GM18499 (cell line): ENCODE measurements around the gene STAC3.

Experiments
- ATAC-seq: cut with Tn5 transposase; IDR thresholded peaks from one replicate; pipeline ENCODE4 v1.9.1; 2021; ENCODE audit warnings: moderate number of reproducible peaks; ENCODE audit not compliant: insufficient read depth, unreplicated experiment

Gene STAC3

DNA sequence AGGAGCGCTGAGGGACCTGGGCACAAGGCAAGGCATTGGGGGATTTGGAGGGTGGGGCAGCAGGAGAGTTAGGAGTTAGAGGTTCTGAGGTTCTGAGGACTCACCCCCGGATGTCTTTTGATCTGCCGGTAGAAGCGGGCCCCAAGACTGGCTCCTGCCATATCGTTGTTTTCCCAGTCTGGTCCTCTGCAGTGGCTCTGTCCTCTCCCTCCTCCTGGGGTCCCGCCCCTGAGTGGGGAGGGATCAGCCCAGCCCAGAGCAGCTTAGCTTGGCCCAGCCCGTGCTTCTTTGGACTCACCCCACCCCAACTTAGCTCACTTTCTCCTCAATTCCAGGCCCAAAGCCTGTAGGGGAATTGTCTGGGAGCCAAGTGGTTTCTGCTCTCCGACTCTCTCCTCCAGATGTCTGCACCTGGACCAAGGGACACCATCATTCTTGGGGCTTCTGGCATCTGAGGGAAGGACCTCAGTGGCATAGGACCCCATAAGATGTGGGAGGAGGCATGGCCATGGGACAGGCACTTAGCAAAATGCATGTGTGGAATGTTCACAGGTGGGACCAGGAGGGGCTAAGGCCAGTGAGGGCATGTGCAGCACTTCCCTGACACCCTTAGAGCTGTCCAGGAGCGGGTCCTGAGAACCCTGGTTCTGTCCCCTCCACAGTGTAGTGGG, 13.9 kb downstream of the STAC3 start:
- ATAC-seq: no peak

- ATAC-seq: no peak
These were observed 14.6 kb downstream of the STAC3 start for GRCh38 chr12:57236201-57236924.

DNA sequence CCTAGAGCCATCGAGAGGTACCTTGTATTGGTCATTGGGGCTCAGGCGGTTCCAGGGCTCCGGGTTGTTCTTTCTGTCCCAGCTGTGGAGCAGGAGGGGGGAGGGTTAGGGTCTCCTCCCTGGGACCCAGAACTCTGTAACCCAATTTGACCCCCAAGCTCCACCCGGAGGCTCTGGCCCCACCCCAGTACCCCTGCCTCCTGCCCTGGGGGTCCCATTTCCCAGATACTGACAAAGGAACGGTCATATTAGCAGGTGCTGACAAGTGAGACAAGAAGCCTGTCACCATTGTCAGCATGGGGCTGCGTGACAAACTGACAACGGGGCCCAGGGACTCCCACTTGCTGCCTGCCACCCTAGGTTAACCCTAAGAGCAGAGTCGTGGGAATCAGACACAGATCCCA, 15.3 kb downstream of the STAC3 start:
- ATAC-seq: no peak

DNA sequence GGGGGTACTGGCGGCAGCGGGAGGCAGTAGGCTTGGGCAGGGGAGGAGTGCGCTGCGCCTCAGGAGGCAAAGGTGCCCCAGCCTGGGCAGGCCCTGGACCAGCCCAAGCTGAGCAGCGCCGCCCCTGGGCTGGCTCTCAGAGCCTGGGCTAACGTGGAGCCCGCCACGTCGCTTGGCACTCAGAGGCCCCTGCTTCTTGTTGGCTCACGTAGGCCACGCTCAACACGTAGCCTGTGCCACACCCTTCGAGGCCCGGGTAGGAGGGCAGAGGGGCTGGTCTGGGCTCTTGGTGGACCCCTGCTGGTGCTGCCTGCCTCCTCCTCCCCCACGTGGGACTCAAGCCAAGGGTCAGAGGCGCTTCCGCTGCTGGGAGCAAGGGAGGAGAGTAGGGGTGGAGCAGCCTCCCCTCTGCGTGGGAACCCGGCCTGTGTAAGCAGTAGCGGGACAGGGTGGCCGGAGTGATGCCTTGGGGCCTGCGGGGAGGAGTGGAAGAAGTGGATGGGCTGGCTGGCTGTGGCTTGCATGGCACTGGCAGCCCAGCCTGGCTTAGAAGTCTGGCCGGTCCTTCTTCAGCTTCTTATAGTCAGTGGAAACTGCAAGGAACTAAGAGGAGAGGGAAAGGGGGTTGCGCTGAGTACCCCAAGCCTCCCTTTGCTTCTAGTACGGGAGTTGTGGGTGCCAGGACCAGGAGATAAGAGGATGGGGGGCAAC, 15.8 kb downstream of the STAC3 start:
- ATAC-seq: no peak

GRCh38 chr12:57234571-57235016, 16.4 kb downstream of the STAC3 start:
- no peak for ATAC-seq

- ATAC-seq: no peak
These were observed 16.8 kb downstream of the STAC3 start for GRCh38 chr12:57234233-57234570.

- ATAC-seq: no peak
These were observed 17.4 kb downstream of the STAC3 start for GRCh38 chr12:57233357-57234232.

DNA sequence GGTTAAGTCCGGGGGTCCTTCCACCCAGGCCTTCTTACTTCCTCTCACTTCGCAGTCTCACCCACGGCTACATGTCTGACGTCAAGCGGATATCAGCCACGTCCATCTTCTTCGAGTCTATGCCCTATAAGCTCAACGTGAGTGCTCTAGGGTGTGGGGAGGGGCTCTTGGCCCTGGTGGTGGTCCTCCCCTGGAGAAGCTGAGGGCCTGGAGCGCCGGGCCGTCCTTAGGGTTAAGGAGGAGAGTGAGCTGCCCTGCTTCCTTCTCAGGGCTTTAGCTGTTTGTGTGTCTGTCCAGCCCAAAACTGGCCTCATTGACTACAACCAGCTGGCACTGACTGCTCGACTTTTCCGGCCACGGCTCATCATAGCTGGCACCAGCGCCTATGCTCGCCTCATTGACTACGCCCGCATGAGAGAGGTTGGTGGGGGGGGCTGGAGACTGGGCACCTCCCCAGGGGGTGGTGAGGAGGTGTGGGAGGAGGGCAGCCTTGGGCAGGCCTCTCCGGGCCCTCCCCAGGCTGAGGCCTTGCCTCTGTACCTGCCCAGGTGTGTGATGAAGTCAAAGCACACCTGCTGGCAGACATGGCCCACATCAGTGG, 18.7 kb downstream of the STAC3 start:
- no peak for ATAC-seq

DNA sequence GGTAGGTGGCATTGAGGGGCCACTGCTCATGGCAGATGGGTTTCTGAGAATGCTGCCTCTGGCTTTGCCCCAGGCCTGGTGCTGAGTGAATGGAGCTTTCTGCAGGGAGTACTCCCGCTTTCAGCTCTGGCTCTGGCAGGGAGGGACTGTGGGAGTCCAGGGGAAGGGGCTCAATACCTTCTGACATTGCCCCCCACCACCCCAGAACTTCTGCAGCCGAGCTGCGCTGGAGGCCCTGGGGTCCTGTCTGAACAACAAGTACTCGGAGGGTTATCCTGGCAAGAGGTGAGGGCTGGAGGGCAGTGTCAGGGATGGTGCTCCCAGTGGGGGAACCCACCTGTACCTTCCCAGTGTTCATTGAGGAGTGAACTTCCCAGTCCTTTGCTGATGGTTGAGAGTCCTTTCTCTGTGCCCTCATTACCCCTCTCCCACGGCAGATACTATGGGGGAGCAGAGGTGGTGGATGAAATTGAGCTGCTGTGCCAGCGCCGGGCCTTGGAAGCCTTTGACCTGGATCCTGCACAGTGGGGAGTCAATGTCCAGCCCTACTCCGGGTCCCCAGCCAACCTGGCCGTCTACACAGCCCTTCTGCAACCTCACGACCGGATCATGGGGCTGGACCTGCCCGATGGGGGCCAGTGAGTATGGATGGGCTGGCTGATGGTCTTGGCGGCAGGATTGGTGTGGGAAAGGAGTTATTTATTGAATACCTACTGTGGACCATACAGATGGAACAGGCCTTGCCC, 19.5 kb downstream of the STAC3 start:
- ATAC-seq: no peak

DNA sequence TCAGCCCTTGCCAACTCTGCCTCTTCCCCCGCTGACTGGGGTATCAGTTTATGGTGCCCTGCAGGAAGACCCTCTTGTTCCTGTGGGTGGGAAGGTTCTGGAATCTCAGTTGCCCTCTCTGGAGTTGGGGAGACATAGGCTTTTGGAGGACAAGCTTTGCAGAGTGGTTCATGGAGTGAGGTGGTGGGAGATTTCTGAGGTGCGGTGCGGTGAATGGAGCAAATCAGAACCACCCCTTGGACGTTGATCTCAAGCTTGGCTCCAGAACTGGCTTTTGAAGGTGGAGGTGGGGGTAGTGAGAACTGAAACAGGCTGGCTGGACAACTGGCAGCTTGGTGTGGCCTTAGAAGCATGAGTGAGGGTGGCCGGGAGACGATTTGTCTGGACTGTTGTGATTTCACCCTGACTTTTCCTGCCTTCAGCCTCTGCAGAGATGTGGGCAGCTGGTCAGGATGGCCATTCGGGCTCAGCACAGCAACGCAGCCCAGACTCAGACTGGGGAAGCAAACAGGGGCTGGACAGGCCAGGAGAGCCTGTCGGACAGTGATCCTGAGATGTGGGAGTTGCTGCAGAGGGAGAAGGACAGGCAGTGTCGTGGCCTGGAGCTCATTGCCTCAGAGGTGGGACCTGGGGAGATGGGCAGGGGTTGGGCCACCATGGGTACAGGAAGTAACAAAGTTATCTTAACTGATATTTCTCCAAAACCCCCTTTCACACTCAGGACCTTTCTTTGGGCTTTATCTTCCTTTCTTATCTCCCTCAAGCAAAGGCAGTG, 20.4 kb downstream of the STAC3 start:
- ATAC-seq: no peak

DNA sequence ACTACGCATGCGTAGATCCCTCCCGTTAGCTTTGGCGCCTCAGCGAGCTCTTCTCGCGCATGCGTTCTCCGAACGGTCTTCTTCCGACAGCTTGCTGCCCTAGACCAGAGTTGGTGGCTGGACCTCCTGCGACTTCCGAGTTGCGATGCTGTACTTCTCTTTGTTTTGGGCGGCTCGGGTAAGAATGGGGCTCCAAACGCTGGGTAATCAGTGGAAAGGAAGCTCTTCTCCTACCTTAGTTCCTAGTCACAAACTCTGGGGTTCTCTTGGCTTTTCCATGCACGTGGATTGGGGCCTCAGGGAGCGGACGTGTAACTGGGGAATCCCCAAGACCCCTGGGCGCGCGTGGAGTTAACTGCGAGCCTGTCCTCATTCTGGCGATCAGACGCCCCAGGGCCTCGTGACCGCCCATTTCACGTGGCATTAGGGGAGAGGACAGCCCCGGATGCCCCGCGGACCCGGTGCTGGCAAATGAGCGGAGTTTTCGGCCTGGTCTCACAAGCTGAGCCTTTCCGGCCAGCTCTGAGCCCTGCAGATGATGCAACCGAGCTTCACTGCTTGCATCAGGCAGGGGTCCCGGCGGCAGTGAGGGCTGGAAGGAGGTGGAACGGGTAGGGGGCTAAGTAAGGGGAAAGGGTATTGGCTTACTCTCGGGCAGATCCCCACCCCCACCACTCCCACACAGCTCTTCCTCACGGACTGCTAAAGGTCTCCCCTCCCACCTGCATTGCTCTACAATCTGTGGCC, 21.2 kb downstream of the STAC3 start, which contains the start of gene SHMT2:
TSS of gene SHMT2 (plus strand) at position 78 of the 747 bp plus-strand sequence. CDS start at position 146, 68 bp downstream.
- peak; percentile 56 for ATAC-seq

- no peak for ATAC-seq
These were observed 21.8 kb downstream of the STAC3 start for GRCh38 chr12:57229046-57229633.

DNA sequence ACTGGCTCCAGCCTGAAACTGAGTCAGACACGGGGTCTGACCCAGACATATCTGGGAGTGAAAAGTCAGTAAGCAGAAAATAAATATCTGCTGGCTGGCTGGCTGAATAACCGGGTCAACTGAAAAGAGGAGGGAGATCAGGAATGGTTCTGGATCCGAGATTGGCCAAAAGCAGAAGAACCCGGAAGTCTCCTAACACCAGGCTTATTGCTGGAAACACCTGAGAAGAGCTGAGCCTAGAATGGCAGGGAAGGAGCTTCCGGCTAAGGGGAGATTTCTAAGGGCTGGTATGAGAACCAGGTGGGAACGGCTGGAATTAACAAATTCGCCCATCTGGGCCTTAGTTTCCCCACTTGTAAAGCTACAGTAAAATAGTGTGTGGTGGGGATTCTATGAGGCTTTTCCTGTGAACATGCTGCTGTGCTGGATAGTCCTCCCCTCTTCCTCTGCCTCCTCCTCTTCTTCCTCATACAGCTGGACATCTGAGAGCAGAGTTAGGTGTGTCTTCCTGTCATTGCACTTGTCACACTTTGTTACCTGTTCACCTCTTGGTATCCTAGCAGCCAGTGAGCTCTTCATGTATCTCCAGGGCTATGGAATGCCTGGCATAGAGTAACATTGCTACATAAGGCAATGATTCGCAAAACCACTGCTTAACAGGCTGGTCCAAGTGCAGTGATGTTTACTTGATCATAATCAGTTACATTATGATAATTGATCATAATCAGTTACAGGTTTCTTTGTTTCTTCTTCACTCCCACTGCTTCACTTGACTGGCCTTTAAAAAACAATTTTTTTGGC, 23.5 kb downstream of the STAC3 start:
- ATAC-seq: no peak

- ATAC-seq: no peak
These were observed 24.2 kb downstream of the STAC3 start for GRCh38 chr12:57226588-57227314.

GRCh38 chr12:57225680-57226210, 25.2 kb downstream of the STAC3 start:
- no peak for ATAC-seq
